HCT116 (cell line): Measurements from ENCODE around the gene LMX1A. TPM values are rescaled to one million over a fixed set of nuclear protein-coding genes. Genes with fewer than 3 reads are reported as not detected.

Source experiments
- ATAC-seq: fragments of 200-7000 bp; cut with Tn5 transposase; 2 replicates; pipeline ENCODE4 v1.9.1; 2020; ENCODE audit warnings: mild to moderate bottlenecking, moderate library complexity
- BruUV-seq: library from RNA; stranded (reverse); fragments of 400-500 nt; replicated peaks from 2 replicates; lab custom pipeline; 2021; lab: Mats Ljungman, UMichigan
- CTCF ChIA-PET: fragments of 300-600 bp; sonication (Branson Sonifier 250); formaldehyde crosslinking; loops from one replicate; lab custom pipeline; 2021; ENCODE audit warnings: antibody characterized with exemption; lab: Charles Lee
- POLR2A ChIA-PET: fragments of 300-600, 350-600 bp; sonication (Branson Sonifier 250); formaldehyde crosslinking; loops from one replicate; lab custom pipeline; 2021; ENCODE audit warnings: antibody characterized with exemption; lab: Charles Lee
- RAD21 ChIA-PET, 2 experiments: fragments of 300-600 bp; sonication (Branson Sonifier 250); formaldehyde crosslinking; loops; one replicate each; lab custom pipeline; 2023; ENCODE audit warnings: low total read pairs in 2 of 2; ENCODE audit not compliant: uncharacterized antibody in 2 of 2, unreplicated experiment in 2 of 2, low non-redundant PET in 1 of 2; lab: Charles Lee
- DNase-seq: peaks from one replicate; pipeline ENCODE4 v3.0.0-alpha.2; 2010; ENCODE audit warnings: low read depth, low spot score
- H2AFZ ChIP-seq: fragments of 200-600 bp; shearing (Covaris generic), sonication (generic); 2 replicates; pipeline ENCODE4 v1.6.1; 2017; ENCODE audit warnings: low read depth, mixed run types, mixed read lengths, antibody characterized with exemption, low read length; ENCODE audit not compliant: poor library complexity, severe bottlenecking
- H3K27ac ChIP-seq: 2 replicates; pipeline ENCODE4 v1.5.1; 2012; ENCODE audit warnings: low read depth, low read length
- H3K27me3 ChIP-seq: fragments of 200-600 bp; sonication (generic); 2 replicates; pipeline ENCODE4 v1.6.1; 2016; ENCODE audit warnings: mixed run types, low read length, mixed read lengths; ENCODE audit not compliant: insufficient read depth
- H3K36me3 ChIP-seq, 2 experiments: fragments of 200-500 bp in 1 of 2; fragments of 200-600 bp in 1 of 2; sonication (Bioruptor generic) in 1 of 2; sonication (generic) in 1 of 2; 2 replicates each; pipeline versions ENCODE4 v1.5.1 to v1.6.1; 2014 to 2016; ENCODE audit warnings: low read length in 2 of 2, inconsistent platforms in 1 of 2, mixed read lengths in 1 of 2, mixed run types in 1 of 2; ENCODE audit not compliant: insufficient read depth in 2 of 2, control insufficient read depth in 1 of 2
- H3K4me1 ChIP-seq, 2 experiments: fragments of 200-600 bp in 1 of 2; sonication (generic) in 1 of 2; 2 replicates each; pipeline versions ENCODE4 v1.5.1 to v1.6.1; 2012 to 2017; ENCODE audit warnings: low read length in 2 of 2, inconsistent platforms in 1 of 2, mild to moderate bottlenecking in 1 of 2, mixed read lengths in 1 of 2, mixed run types in 1 of 2, moderate library complexity in 1 of 2; ENCODE audit not compliant: insufficient read depth in 2 of 2, control insufficient read depth in 1 of 2
- H3K4me2 ChIP-seq: fragments of 200-600 bp; sonication (generic); 2 replicates; pipeline ENCODE4 v1.6.1; 2017; ENCODE audit warnings: mixed run types, low read length, mixed read lengths
- H3K4me3 ChIP-seq, 2 experiments: fragments of 200-600 bp in 1 of 2; sonication (generic) in 1 of 2; replicated peaks in 1 of 2; 2 replicates each; pipeline ENCODE4 v1.5.1; 2011 to 2016; ENCODE audit warnings: low read length in 2 of 2, control low read depth in 1 of 2, low read depth in 1 of 2, mild to moderate bottlenecking in 1 of 2, mixed read lengths in 1 of 2, mixed run types in 1 of 2
- H3K79me2 ChIP-seq: fragments of 200-600 bp; sonication (generic); 2 replicates; pipeline ENCODE4 v1.6.1; 2017; ENCODE audit warnings: mild to moderate bottlenecking, mixed run types, low read length, moderate library complexity, mixed read lengths; ENCODE audit not compliant: insufficient read depth
- H3K9ac ChIP-seq: fragments of 200-600 bp; sonication (generic); 2 replicates; pipeline ENCODE4 v1.6.1; 2016; ENCODE audit warnings: low read length, mixed read lengths
- H3K9me2 ChIP-seq: fragments of 200-600 bp; sonication (generic), shearing (Covaris generic); 2 replicates; pipeline ENCODE4 v1.6.1; 2017; ENCODE audit warnings: mixed run types, mild to moderate bottlenecking, moderate library complexity; ENCODE audit not compliant: insufficient read depth
- H3K9me3 ChIP-seq, 2 experiments: fragments of 200-500 bp in 1 of 2; fragments of 200-600 bp in 1 of 2; sonication (Bioruptor generic) in 1 of 2; sonication (generic) in 1 of 2; 2 replicates each; pipeline ENCODE4 v1.6.1; 2014 to 2017; ENCODE audit warnings: low read length in 2 of 2, mixed read lengths in 2 of 2, inconsistent platforms in 1 of 2, low read depth in 1 of 2, mild to moderate bottlenecking in 1 of 2, mixed run types in 1 of 2, moderate library complexity in 1 of 2; ENCODE audit not compliant: control insufficient read depth in 1 of 2, insufficient read depth in 1 of 2
- H4K20me1 ChIP-seq: fragments of 200-600 bp; sonication (generic), shearing (Covaris generic); 2 replicates; pipeline ENCODE4 v1.6.1; 2017; ENCODE audit warnings: mixed run types, mild to moderate bottlenecking, moderate library complexity; ENCODE audit not compliant: insufficient read depth
- CEBPB ChIP-seq: IDR thresholded peaks from 2 replicates; pipeline ENCODE4 v1.6.1; 2012; ENCODE audit warnings: low read depth
- EGR1 ChIP-seq: IDR thresholded peaks from 2 replicates; pipeline ENCODE4 v1.6.1; 2012; ENCODE audit warnings: low read depth
- JUND ChIP-seq: IDR thresholded peaks from 2 replicates; pipeline ENCODE4 v1.6.1; 2012
- POLR2A ChIP-seq: IDR thresholded peaks from 2 replicates; pipeline ENCODE4 v1.7.0; 2011; ENCODE audit warnings: borderline replicate concordance; ENCODE audit not compliant: insufficient read depth, insufficient read length; ENCODE audit errors: extremely low read depth
- RAD21 ChIP-seq: IDR thresholded peaks from 2 replicates; pipeline ENCODE4 v1.6.1; 2012; ENCODE audit warnings: low read depth, mild to moderate bottlenecking
- SP1 ChIP-seq: IDR thresholded peaks from 2 replicates; pipeline ENCODE4 v1.6.1; 2012; ENCODE audit warnings: low read depth
- YY1 ChIP-seq: IDR thresholded peaks from 2 replicates; pipeline ENCODE4 v1.6.1; 2011; ENCODE audit warnings: low read length, low read depth, moderate library complexity, mild to moderate bottlenecking; ENCODE audit not compliant: insufficient replicate concordance; ENCODE audit errors: extremely low read depth
- ZBTB33 ChIP-seq: IDR thresholded peaks from 2 replicates; pipeline ENCODE4 v1.6.1; 2011; ENCODE audit warnings: mild to moderate bottlenecking, low read length, moderate library complexity; ENCODE audit not compliant: insufficient replicate concordance; ENCODE audit errors: extremely low read depth
- ZNF274 ChIP-seq: fragments of 200-500 bp; sonication (Bioruptor generic); IDR thresholded peaks from 2 replicates; pipeline ENCODE4 v1.6.1; 2014; ENCODE audit warnings: mild to moderate bottlenecking, low read depth, low read length, inconsistent platforms
- intact Hi-C: fragments of 100-400 bp; cut with micrococcal nuclease; formaldehyde crosslinking; loops from 2 replicates; pipeline ENCODE4 v1.10.0; 2022
- total RNA-seq: library from RNA; stranded (reverse); gene quantifications from one replicate; pipeline ENCODE4 v1.2.1, GENCODE V29; 2021; ENCODE audit not compliant: unreplicated experiment
- TF ChIP-seq, protein P1 (sequence below), 3 experiments: fragments of 200-600 bp in 1 of 3; sonication (generic) in 1 of 3; IDR thresholded peaks in 2 of 3; conservative IDR thresholded peaks in 1 of 3; 2 replicates each; pipeline ENCODE4 v1.5.1; 2012 to 2017; ENCODE audit warnings: low read depth in 2 of 3, low read length in 2 of 3, antibody characterized with exemption in 1 of 3, borderline replicate concordance in 1 of 3, control low read depth in 1 of 3, mild to moderate bottlenecking in 1 of 3, mixed read lengths in 1 of 3, mixed run types in 1 of 3, moderate library complexity in 1 of 3; ENCODE audit not compliant: insufficient read depth in 1 of 3
- TF ChIP-seq, protein P2 (sequence below): IDR thresholded peaks from 2 replicates; pipeline ENCODE4 v1.6.1; 2012; ENCODE audit warnings: low read depth
- TF ChIP-seq, protein P3 (sequence below): IDR thresholded peaks from 2 replicates; pipeline ENCODE4 v1.6.1; 2012

LMX1A gene
- total RNA-seq, 1 experiment from 2014 or later: not detected

DNA sequence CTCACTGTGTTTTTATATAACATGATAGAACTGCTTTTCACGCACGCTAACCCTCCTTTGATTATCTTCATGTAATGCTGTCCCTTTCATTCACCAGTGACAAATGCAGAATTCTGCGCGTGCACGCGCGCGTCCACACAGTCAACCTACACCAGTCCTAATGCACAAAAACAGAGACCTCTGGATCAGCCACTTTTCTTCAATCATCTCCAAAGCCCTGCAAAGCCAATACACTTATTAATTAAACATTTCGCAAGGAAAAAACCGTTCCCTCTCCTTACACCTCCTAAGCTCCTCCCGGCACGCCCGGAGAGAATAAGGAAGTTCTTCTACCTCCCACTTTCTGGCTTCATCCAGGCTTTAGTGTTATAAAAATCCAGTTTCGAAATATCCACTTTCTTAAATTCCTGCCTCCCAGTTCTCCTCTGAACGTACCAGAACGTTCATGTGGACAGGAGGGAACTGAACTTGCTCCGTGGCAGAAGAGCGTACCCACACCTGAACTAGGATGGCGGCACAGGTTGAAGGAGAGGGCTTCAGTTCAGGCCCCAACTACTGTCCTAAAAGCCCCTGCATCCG lies 4.6 kb downstream of the LMX1A start:
- POLR2A ChIA-PET: no interaction called here

GRCh38 chr1:165350840-165351239 lies 5.7 kb downstream of the LMX1A start:
- DNase-seq (no peak), ATAC-seq (no peak)
- intact Hi-C loops: no loop called here
- BruUV-seq: no TSS peak
- no peaks in the 10 kb centered on the region for H3K9me2 ChIP-seq
- no peak overlapping the region for H3K4me2 ChIP-seq
- peaks cover 58% of the 10 kb centered on the region for H3K27me3 ChIP-seq
- no peak overlapping the region for H3K4me3 ChIP-seq
- no peak overlapping the region for H2AFZ ChIP-seq
- CTCF ChIA-PET: interaction anchor here (1.2 to 2.1 kb wide), 2 partner anchors 17 to 93 kb away, joined by 3 to 9 read pairs; no protein-coding TSS in a partner anchor
- H3K4me1 ChIP-seq: no peaks in the 10 kb centered on the region
- H3K79me2 ChIP-seq: no peaks in the 10 kb centered on the region
- POLR2A ChIA-PET: no interaction called here
- H3K36me3 ChIP-seq: no peaks in the 10 kb centered on the region
- no peaks in the 10 kb centered on the region for H4K20me1 ChIP-seq
- H3K9ac ChIP-seq: no peak overlapping the region
- no peaks in the 10 kb centered on the region for H3K9me3 ChIP-seq
- RAD21 ChIA-PET: no interaction called here
- no peak overlapping the region for H3K27ac ChIP-seq
- TF ChIP-seq EGR1 (no peak), JUND (no peak), ZBTB33 (no peak), POLR2A (no peak), RAD21 (no peak), YY1 (no peak), SP1 (no peak)
- TF ChIP-seq, protein P1, sequence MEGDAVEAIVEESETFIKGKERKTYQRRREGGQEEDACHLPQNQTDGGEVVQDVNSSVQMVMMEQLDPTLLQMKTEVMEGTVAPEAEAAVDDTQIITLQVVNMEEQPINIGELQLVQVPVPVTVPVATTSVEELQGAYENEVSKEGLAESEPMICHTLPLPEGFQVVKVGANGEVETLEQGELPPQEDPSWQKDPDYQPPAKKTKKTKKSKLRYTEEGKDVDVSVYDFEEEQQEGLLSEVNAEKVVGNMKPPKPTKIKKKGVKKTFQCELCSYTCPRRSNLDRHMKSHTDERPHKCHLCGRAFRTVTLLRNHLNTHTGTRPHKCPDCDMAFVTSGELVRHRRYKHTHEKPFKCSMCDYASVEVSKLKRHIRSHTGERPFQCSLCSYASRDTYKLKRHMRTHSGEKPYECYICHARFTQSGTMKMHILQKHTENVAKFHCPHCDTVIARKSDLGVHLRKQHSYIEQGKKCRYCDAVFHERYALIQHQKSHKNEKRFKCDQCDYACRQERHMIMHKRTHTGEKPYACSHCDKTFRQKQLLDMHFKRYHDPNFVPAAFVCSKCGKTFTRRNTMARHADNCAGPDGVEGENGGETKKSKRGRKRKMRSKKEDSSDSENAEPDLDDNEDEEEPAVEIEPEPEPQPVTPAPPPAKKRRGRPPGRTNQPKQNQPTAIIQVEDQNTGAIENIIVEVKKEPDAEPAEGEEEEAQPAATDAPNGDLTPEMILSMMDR (IDR thresholded peaks at IDR 0.05 in 2 of 3, conservative IDR thresholded peaks at IDR 0.05 in 1 of 3; ENCODE audit: borderline replicate concordance in 1 of 3, insufficient read depth in 1 of 3, low read depth in 2 of 3, low read length in 2 of 3): no peak
- TF ChIP-seq, protein P2, sequence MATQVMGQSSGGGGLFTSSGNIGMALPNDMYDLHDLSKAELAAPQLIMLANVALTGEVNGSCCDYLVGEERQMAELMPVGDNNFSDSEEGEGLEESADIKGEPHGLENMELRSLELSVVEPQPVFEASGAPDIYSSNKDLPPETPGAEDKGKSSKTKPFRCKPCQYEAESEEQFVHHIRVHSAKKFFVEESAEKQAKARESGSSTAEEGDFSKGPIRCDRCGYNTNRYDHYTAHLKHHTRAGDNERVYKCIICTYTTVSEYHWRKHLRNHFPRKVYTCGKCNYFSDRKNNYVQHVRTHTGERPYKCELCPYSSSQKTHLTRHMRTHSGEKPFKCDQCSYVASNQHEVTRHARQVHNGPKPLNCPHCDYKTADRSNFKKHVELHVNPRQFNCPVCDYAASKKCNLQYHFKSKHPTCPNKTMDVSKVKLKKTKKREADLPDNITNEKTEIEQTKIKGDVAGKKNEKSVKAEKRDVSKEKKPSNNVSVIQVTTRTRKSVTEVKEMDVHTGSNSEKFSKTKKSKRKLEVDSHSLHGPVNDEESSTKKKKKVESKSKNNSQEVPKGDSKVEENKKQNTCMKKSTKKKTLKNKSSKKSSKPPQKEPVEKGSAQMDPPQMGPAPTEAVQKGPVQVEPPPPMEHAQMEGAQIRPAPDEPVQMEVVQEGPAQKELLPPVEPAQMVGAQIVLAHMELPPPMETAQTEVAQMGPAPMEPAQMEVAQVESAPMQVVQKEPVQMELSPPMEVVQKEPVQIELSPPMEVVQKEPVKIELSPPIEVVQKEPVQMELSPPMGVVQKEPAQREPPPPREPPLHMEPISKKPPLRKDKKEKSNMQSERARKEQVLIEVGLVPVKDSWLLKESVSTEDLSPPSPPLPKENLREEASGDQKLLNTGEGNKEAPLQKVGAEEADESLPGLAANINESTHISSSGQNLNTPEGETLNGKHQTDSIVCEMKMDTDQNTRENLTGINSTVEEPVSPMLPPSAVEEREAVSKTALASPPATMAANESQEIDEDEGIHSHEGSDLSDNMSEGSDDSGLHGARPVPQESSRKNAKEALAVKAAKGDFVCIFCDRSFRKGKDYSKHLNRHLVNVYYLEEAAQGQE: no peak
- TF ChIP-seq, protein P3, sequence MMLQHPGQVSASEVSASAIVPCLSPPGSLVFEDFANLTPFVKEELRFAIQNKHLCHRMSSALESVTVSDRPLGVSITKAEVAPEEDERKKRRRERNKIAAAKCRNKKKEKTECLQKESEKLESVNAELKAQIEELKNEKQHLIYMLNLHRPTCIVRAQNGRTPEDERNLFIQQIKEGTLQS: no peak

More for the DNA sequence above, 4.6 kb downstream of the LMX1A start:
- RAD21 ChIA-PET: no interaction called here
- intact Hi-C loops: no loop called here
- H3K9me2 ChIP-seq: no peaks in the 10 kb centered on the region
- no peak for ATAC-seq
- CTCF ChIA-PET: interaction anchor here (1.2 to 2.1 kb wide), 2 partner anchors 15 to 95 kb away, joined by 3 to 9 read pairs; no protein-coding TSS in a partner anchor
- no peaks in the 10 kb centered on the region for H3K4me1 ChIP-seq
- H3K36me3 ChIP-seq: no peaks in the 10 kb centered on the region
- no peaks in the 10 kb centered on the region for H3K79me2 ChIP-seq
- no peak overlapping the region for H2AFZ ChIP-seq
- H3K9me3 ChIP-seq: no peaks in the 10 kb centered on the region
- H3K27ac ChIP-seq: no peak overlapping the region
- H3K9ac ChIP-seq: no peak overlapping the region
- DNase-seq: no peak
- no TSS peak for BruUV-seq
- H3K27me3 ChIP-seq: peaks cover 47% of the 10 kb centered on the region
- no peak overlapping the region for H3K4me2 ChIP-seq
- no peaks in the 10 kb centered on the region for H4K20me1 ChIP-seq
- no peak overlapping the region for H3K4me3 ChIP-seq
- TF ChIP-seq JUND (no peak), ZNF274 (no peak), CEBPB (no peak)
